A673 (cell line): ENCODE results near the gene CYBB. TPM values are rescaled to one million over a fixed set of nuclear protein-coding genes. Genes with fewer than 3 reads are reported as not detected.

Source experiments
- BruUV-seq: library from RNA; stranded (reverse); fragments of 400-500 nt; replicated peaks from 2 replicates; lab custom pipeline; 2021; lab: Mats Ljungman, UMichigan
- CTCF ChIA-PET: fragments of 300-600 bp; sonication (Branson Sonifier 250); formaldehyde crosslinking; loops from one replicate; lab custom pipeline; 2022; ENCODE audit warnings: antibody characterized with exemption; lab: Charles Lee
- POLR2A ChIA-PET: fragments of 300-600 bp; sonication (Branson Sonifier 250); formaldehyde crosslinking; loops from one replicate; lab custom pipeline; 2022; ENCODE audit warnings: antibody characterized with exemption; ENCODE audit not compliant: low non-redundant PET; lab: Charles Lee
- DNase-seq: peaks from one replicate; pipeline ENCODE4 v3.0.0-alpha.2; 2015; ENCODE audit warnings: low spot score
- H3K27ac ChIP-seq: fragments of 200-600 bp; sonication (generic); 2 replicates; pipeline ENCODE4 v1.5.1; 2016; ENCODE audit warnings: mixed run types, low read depth, mild to moderate bottlenecking, mixed read lengths, antibody characterized with exemption, low read length; ENCODE audit not compliant: poor library complexity, severe bottlenecking
- H3K27me3 ChIP-seq: fragments of 200-600 bp; sonication (generic); replicated peaks from 2 replicates; pipeline ENCODE4 v1.6.1; 2017; ENCODE audit warnings: mixed run types, low read depth, mild to moderate bottlenecking, mixed read lengths, antibody characterized with exemption, low read length; ENCODE audit not compliant: insufficient read depth, poor library complexity
- H3K36me3 ChIP-seq: fragments of 200-600 bp; sonication (generic); 2 replicates; pipeline ENCODE4 v1.6.1; 2016; ENCODE audit warnings: mixed run types, mild to moderate bottlenecking, mixed read lengths, antibody characterized with exemption, low read length; ENCODE audit not compliant: insufficient read depth, poor library complexity, severe bottlenecking
- H3K4me1 ChIP-seq: fragments of 200-600 bp; sonication (generic); 2 replicates; pipeline ENCODE4 v1.6.1; 2017; ENCODE audit warnings: mixed run types, mild to moderate bottlenecking, mixed read lengths, antibody characterized with exemption, low read length; ENCODE audit not compliant: insufficient read depth, poor library complexity, severe bottlenecking
- H3K4me3 ChIP-seq: fragments of 200-600 bp; sonication (generic); 2 replicates; pipeline ENCODE4 v1.5.1; 2016; ENCODE audit warnings: low read depth, mixed run types, mild to moderate bottlenecking, mixed read lengths, low read length; ENCODE audit not compliant: poor library complexity, severe bottlenecking
- H3K9me3 ChIP-seq: fragments of 200-600 bp; sonication (generic); 2 replicates; pipeline ENCODE4 v1.6.1; 2016; ENCODE audit warnings: mixed run types, low read depth, mild to moderate bottlenecking, mixed read lengths, antibody characterized with exemption, low read length; ENCODE audit not compliant: poor library complexity, severe bottlenecking
- EZH2 ChIP-seq: fragments of 200-600 bp; sonication (generic); IDR thresholded peaks from 2 replicates; pipeline ENCODE4 v1.6.1; 2017; ENCODE audit warnings: borderline replicate concordance, low read depth, mild to moderate bottlenecking, mixed read lengths, antibody characterized with exemption, low read length; ENCODE audit not compliant: poor library complexity, severe bottlenecking
- intact Hi-C: fragments of 100-400 bp; cut with micrococcal nuclease; formaldehyde crosslinking; loops from one replicate; pipeline ENCODE4 v1.10.0; 2022; ENCODE audit not compliant: unreplicated experiment
- total RNA-seq: library from RNA; stranded (reverse); gene quantifications from 2 replicates; pipeline ENCODE4 v1.2.3, GENCODE V29; 2021
- TF ChIP-seq, protein P1 (sequence below): fragments of 300-800, 200-600 bp; sonication (generic); conservative IDR thresholded peaks from 2 replicates; pipeline ENCODE4 v1.5.1; 2017; ENCODE audit warnings: low read depth, mild to moderate bottlenecking, antibody characterized with exemption, low read length, moderate library complexity, mixed read lengths

The CYBB gene
- total RNA-seq, 1 experiment from 2014 or later: not detected

DNA sequence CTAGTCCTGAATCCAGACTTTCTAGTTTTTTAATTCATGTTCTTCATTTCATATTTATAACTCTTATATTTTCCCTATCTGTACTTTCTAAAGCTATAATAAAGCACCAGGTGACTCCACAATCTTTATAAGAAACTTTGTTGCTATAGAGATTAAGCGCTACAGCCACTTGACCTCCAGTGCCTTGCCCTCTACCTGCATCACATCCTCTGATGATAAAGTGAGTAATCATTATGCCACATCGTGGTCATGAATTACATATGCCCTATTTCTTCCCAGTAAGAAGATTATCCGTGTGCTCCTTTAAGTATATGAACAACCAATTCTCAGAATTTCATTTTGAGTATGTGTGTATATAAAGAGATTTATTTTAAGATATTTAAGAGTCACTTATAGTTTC is 74.3 kb downstream of the CYBB start:
- Histone ChIP-seq H3K9me3 (no peaks in the 10 kb centered on the region), H3K4me3 (no peak overlapping the region), H3K27me3 (no peaks in the 10 kb centered on the region), H3K4me1 (no peaks in the 10 kb centered on the region), H3K36me3 (no peaks in the 10 kb centered on the region), H3K27ac (no peak overlapping the region)
- TF ChIP-seq, protein P1, sequence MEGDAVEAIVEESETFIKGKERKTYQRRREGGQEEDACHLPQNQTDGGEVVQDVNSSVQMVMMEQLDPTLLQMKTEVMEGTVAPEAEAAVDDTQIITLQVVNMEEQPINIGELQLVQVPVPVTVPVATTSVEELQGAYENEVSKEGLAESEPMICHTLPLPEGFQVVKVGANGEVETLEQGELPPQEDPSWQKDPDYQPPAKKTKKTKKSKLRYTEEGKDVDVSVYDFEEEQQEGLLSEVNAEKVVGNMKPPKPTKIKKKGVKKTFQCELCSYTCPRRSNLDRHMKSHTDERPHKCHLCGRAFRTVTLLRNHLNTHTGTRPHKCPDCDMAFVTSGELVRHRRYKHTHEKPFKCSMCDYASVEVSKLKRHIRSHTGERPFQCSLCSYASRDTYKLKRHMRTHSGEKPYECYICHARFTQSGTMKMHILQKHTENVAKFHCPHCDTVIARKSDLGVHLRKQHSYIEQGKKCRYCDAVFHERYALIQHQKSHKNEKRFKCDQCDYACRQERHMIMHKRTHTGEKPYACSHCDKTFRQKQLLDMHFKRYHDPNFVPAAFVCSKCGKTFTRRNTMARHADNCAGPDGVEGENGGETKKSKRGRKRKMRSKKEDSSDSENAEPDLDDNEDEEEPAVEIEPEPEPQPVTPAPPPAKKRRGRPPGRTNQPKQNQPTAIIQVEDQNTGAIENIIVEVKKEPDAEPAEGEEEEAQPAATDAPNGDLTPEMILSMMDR: no peak
- no peak for TF ChIP-seq EZH2
- no TSS peak for BruUV-seq
- POLR2A ChIA-PET: no interaction called here
- CTCF ChIA-PET: no interaction called here
- intact Hi-C loops: no loop called here
- DNase-seq: no peak

DNA sequence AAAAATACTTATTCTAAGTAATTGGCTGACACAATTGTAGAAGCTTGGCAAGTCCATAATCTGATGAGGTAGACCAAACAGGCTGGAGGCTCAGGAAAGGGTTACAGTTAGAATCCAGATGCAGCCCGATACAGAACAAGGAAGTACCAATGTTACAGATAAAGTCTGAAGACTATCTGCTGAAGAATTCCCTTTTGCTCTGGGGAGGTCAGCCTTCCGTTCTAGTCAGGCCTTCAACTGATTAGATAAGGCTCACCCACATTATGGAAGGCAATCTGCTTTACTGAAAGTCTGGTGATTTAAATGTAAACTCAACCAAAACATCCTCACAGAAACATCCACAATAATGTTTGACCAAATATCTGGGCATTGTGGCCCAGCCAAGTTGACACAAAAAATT is 74.9 kb downstream of the CYBB start:
- Histone ChIP-seq H3K4me1 (no peaks in the 10 kb centered on the region), H3K27ac (no peak overlapping the region), H3K9me3 (no peaks in the 10 kb centered on the region), H3K4me3 (no peak overlapping the region), H3K36me3 (no peaks in the 10 kb centered on the region), H3K27me3 (no peaks in the 10 kb centered on the region)
- BruUV-seq: no TSS peak
- CTCF ChIA-PET: no interaction called here
- DNase-seq: no peak
- intact Hi-C loops: no loop called here
- POLR2A ChIA-PET: no interaction called here
- TF ChIP-seq EZH2: no peak
- TF ChIP-seq, protein P1: no peak

DNA sequence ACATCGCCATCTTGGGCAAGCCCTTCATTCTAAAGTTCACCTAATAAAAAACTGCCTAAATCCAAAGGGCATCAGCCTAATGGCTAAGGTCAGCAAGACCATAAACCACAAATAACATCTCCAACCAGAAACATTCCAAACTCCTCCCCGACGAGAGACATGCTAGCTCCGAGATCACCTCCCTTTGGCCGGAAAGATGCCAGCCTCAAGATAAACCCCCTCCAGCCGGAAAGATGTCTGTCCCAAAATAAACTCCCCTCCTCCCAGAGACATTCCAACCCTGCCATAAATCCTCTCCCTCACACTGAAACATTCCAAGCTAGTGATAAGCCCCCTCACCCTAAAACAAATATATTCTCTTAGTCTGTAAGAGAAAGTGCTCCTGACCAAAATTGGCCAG is 80.9 kb downstream of the CYBB start:
- no peaks in the 10 kb centered on the region for H3K36me3 ChIP-seq
- no peaks in the 10 kb centered on the region for H3K27me3 ChIP-seq
- H3K4me1 ChIP-seq: no peaks in the 10 kb centered on the region
- CTCF ChIA-PET: no interaction called here
- H3K9me3 ChIP-seq: no peaks in the 10 kb centered on the region
- no peak overlapping the region for H3K27ac ChIP-seq
- H3K4me3 ChIP-seq: no peak overlapping the region
- DNase-seq: no peak
- no TSS peak for BruUV-seq
- POLR2A ChIA-PET: no interaction called here
- intact Hi-C loops: no loop called here
- TF ChIP-seq EZH2: no peak
- TF ChIP-seq, protein P1: no peak
